AG10803 (cell line): ENCODE measurements around the gene ABCE1.

ENCODE experiments used
- DNase-seq: peaks from one replicate; pipeline ENCODE4 v3.0.0; 2010; ENCODE audit warnings: low read depth
- H3K4me3 ChIP-seq: 2 replicates; pipeline ENCODE4 v1.5.1; 2011; ENCODE audit warnings: mild to moderate bottlenecking, low read length, control low read depth
- TF ChIP-seq, protein P1 (sequence below): conservative IDR thresholded peaks from 2 replicates; pipeline ENCODE4 v1.5.1; 2011; ENCODE audit warnings: mild to moderate bottlenecking, low read length, control low read depth, inconsistent platforms

Gene ABCE1

DNA sequence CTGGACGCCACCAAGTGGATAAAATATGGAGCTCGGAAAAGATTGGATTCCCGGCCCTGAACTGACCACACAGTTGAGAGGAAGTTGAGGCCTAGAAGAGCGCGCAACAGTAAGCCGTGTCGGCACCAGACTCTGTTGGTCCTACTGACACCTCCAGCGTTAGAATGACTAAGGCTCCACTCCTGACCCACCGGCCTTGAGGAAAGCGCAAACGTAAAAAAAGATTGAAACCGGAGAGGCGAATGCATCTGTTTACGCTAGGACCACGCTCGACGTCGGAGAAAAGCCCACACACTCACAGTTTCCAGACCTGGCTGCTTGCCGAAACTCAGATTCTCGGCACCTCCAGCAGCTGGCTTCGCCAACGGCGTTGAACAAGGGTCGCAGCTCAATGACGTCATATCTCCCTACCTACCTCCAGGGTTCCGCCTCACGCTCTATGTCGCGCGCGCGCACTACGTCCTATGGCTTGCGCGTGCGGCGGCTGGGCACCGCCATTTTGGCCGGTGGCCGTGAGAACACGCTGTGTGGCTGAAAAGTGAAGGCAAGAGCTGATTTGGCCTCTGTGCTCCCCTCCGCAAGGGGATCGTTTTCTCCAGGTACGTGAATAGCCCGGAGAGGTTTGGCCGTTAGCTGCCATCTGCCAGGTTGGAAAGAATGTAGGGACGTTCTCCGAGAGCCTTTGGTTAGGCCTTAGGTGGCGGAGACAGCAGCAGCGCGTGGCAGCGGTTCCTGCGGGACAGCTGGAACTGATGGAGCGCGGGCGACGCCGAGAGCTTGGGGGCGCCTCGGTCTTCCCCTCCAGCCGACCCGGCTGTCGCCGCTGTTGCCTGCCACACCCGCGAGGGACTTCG, at the start of gene ABCE1, which contains the start of gene ANAPC10:
TSS of gene ABCE1 (plus strand) at position 491 of the 854 bp plus-strand sequence. CDS start 6,102 bp downstream, outside the sequence.
TSS of gene ANAPC10 (minus strand) at position 376 of the 854 bp plus-strand sequence. CDS start 2,097 bp downstream, outside the sequence.
- TF ChIP-seq, protein P1, sequence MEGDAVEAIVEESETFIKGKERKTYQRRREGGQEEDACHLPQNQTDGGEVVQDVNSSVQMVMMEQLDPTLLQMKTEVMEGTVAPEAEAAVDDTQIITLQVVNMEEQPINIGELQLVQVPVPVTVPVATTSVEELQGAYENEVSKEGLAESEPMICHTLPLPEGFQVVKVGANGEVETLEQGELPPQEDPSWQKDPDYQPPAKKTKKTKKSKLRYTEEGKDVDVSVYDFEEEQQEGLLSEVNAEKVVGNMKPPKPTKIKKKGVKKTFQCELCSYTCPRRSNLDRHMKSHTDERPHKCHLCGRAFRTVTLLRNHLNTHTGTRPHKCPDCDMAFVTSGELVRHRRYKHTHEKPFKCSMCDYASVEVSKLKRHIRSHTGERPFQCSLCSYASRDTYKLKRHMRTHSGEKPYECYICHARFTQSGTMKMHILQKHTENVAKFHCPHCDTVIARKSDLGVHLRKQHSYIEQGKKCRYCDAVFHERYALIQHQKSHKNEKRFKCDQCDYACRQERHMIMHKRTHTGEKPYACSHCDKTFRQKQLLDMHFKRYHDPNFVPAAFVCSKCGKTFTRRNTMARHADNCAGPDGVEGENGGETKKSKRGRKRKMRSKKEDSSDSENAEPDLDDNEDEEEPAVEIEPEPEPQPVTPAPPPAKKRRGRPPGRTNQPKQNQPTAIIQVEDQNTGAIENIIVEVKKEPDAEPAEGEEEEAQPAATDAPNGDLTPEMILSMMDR = peak; percentile 52
- peak within 1 kb of the TSS; percentile 97 for H3K4me3 ChIP-seq
- peak; percentile 98 for DNase-seq

DNA sequence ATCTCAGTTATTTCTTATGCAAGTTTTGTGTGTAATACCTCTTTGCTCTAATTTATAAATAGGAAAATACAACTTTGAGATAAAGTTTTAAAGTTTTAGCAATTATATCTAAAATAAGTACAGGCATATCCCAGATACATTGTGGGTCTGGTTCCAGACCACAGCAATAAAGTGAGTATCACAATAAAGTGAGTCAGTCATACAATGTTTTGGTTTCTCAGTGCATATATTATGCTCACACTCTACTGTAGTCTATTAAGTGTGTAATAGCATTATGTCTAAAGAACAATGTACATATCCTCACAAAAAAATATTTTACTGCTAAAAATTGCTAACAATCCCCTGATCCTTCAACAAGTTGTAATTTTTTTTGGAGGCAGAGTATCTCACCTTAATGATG, 49.3 kb upstream of the ABCE1 start:
- TF ChIP-seq, protein P1 = no peak
- no peak overlapping the region for H3K4me3 ChIP-seq
- DNase-seq = no peak

DNA sequence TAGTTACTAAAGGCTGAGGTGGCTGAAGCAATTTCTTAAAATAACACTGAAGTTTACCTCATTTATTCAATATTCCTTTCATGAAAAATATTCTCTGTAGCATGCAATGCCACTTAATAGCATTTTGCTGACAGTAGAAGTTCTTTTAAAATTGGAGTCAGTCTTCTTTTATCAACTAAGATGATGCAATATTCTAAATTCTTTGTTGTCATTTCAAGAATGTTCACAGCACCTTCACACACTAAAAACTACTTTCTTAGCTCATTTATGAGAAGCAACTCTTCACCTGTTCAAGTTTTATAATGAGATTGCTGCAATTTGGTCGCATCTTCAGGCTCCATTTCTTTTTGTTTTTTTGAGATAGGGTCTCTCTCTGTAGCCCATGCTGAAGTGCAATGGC, 48.9 kb upstream of the ABCE1 start:
- TF ChIP-seq, protein P1 = no peak
- DNase-seq = no peak
- H3K4me3 ChIP-seq = no peak overlapping the region

DNA sequence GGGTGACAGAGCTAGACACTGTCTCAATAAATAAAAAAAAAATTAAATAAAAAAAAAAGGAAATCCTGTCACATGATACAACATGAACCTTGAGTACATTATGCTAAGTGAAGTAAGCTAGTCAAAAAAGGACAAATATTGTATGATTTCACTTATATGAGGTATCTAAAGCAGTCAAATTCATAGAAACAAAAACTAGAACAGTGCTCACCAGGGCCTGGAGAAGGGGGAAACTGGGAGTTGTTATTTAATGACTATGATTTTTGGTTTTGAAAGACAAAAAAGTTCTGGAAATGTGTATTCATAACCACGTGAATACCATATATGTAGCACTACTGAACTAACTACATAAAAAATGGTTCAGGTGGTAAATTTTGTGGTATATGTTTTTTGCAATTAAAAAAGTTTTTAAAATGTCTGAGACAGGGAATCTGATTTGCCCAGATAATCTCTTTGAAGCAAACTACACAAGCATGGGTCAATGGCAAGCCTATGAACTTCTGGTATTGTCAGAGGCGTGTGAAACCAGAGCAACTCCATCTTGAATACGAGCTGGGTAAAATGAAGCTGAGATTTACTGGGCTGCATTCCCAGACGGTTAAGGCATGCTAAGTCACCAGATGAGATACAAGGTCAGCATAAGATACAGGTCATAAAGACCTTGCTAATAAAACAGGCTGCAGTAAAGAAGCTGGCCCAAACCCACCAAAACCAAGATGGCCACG, 42.4 kb upstream of the ABCE1 start:
- DNase-seq = no peak
- TF ChIP-seq, protein P1 = no peak
- no peak overlapping the region for H3K4me3 ChIP-seq

DNA sequence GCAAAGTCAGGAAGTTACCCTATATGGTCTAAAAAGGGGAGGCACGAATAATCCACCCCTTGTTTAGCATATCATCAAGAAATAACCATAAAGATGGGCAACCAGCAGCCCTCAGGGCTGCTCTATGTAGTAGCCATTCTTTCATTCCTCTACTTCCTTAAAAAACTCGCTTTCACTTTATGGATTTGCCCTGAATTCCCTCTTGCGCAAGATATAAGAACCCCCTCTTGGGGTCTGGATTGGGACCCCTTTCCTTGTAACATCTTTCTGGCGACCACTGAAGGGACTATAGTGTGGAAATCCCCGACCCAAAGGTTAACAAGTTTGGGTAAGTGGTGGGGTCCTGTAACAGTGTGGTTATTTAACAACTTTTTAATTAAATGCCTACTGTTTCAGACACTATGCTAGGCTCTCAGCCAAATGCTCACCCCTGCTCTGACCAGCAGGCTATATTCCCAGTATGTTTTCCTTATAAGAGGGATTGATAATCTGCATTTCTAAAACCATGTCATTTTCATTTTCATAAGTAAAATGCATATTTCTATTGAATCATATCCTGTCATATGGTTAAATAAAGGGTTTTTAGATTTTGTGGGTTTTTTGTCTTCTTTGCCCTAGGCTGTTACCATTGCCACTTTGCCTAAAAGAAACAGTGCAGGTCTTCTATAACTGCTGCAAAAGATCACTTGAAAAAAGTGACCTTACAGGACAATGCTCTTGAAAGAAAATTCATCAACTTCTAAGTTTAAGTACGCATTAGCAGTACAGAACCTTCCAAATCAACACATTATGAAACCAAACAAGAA, 41.6 kb upstream of the ABCE1 start:
- TF ChIP-seq, protein P1 = no peak
- no peak for DNase-seq
- H3K4me3 ChIP-seq = no peak overlapping the region

DNA sequence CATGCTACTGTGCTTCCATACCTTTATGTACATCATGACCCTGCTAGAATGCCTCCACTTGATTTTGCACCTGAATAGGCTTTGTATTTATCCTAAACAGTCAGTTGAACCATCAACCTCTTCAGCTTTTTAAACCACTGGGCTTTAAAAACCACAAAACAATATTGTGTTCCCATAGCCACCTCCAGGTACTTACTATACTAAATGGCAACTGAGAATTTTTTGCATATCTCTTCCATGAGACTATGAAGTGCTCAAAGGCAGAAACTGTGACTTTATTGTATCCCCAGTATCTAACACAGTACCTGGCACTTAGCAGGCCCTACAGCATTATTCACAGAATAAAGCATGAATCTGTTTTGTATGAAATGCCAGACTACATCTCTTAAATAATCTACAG, 39.9 kb upstream of the ABCE1 start:
- DNase-seq = no peak
- no peak overlapping the region for H3K4me3 ChIP-seq
- TF ChIP-seq, protein P1 = no peak
